SK-N-SH (cell line): ENCODE data around the gene SPEM3. TPM values are rescaled to one million over a fixed set of nuclear protein-coding genes. Genes with fewer than 3 reads are reported as not detected.
A peak's percentile ranks its signal among the peaks of the same experiment; 100 is the strongest.

Experiments
- CTCF ChIA-PET: fragments of 300-600, 350-600 bp; formaldehyde crosslinking; extraction: SDS; loops from one replicate; lab custom pipeline; 2021; lab: Yijun Ruan, JAX
- POLR2A ChIA-PET: fragments of 350-600 bp; sonication (Branson Sonifier 250); formaldehyde crosslinking; extraction: SDS; loops from one replicate; lab custom pipeline; 2020; ENCODE audit warnings: antibody characterized with exemption, inconsistent platforms; lab: Yijun Ruan, JAX
- DNase-seq: peaks from one replicate; pipeline ENCODE4 v3.0.0; 2012
- H2AFZ ChIP-seq: fragments of 200-600 bp; sonication (generic); 2 replicates; pipeline ENCODE4 v1.8.1; 2016; ENCODE audit warnings: antibody characterized with exemption, mild to moderate bottlenecking, low read depth
- H3F3A ChIP-seq: fragments of 200-600 bp; sonication (generic); replicated peaks from 2 replicates; pipeline ENCODE3; 2016; ENCODE audit warnings: antibody characterized with exemption, mild to moderate bottlenecking; ENCODE audit not compliant: insufficient read depth
- H3K27ac ChIP-seq, 2 experiments: fragments of 200-500 bp in 1 of 2; fragments of 200-600 bp in 1 of 2; sonication (Bioruptor generic) in 1 of 2; sonication (generic), shearing (Covaris generic) in 1 of 2; 2 replicates each; pipeline versions ENCODE4 v1.5.1 to v1.6.1; 2014 to 2016; ENCODE audit warnings: low read depth in 2 of 2, inconsistent platforms in 1 of 2, low read length in 1 of 2, mild to moderate bottlenecking in 1 of 2, mixed read lengths in 1 of 2
- H3K27me3 ChIP-seq: fragments of 200-600 bp; sonication (generic), shearing (Covaris generic); 2 replicates; pipeline ENCODE4 v1.6.1; 2016; ENCODE audit warnings: mixed run types; ENCODE audit not compliant: insufficient read depth
- H3K36me3 ChIP-seq, 2 experiments: fragments of 200-500 bp in 1 of 2; fragments of 200-600 bp in 1 of 2; sonication (Bioruptor generic) in 1 of 2; sonication (generic) in 1 of 2; replicated peaks in 1 of 2; 2 replicates each; pipeline versions ENCODE3 to v1.5.1; 2014 to 2016; ENCODE audit warnings: low read length in 1 of 2, mild to moderate bottlenecking in 1 of 2; ENCODE audit not compliant: insufficient read depth in 2 of 2, control insufficient read depth in 1 of 2
- H3K4me1 ChIP-seq, 2 experiments: fragments of 200-500 bp in 1 of 2; fragments of 200-600 bp in 1 of 2; sonication (Bioruptor generic) in 1 of 2; sonication (generic), shearing (Covaris generic) in 1 of 2; 2 replicates each; pipeline versions ENCODE4 v1.5.1 to v1.6.1; 2014 to 2016; ENCODE audit warnings: low read depth in 1 of 2, low read length in 1 of 2, mixed run types in 1 of 2; ENCODE audit not compliant: insufficient read depth in 2 of 2, control insufficient read depth in 1 of 2
- H3K4me2 ChIP-seq: fragments of 200-600 bp; sonication (generic), shearing (Covaris generic); 2 replicates; pipeline ENCODE4 v1.6.1; 2017; ENCODE audit warnings: mixed run types
- H3K4me3 ChIP-seq, 2 experiments: fragments of 200-500 bp in 1 of 2; fragments of 200-600 bp in 1 of 2; sonication (Bioruptor generic) in 1 of 2; sonication (generic), shearing (Covaris generic) in 1 of 2; 2 replicates each; pipeline versions ENCODE4 v1.5.1 to v1.8.1; 2014 to 2016; ENCODE audit warnings: low read depth in 2 of 2, inconsistent platforms in 1 of 2, low read length in 1 of 2, mild to moderate bottlenecking in 1 of 2, mixed read lengths in 1 of 2, moderate library complexity in 1 of 2
- H3K79me2 ChIP-seq: fragments of 200-600 bp; sonication (generic); 2 replicates; pipeline ENCODE4 v1.8.1; 2017; ENCODE audit warnings: mild to moderate bottlenecking; ENCODE audit not compliant: insufficient read depth
- H3K9ac ChIP-seq: fragments of 200-600 bp; sonication (generic); 2 replicates; pipeline ENCODE4 v1.6.1; 2017; ENCODE audit warnings: mixed run types
- H3K9me2 ChIP-seq: fragments of 200-600 bp; sonication (generic); 2 replicates; pipeline ENCODE4 v1.6.1; 2017; ENCODE audit warnings: mixed run types
- H3K9me3 ChIP-seq: fragments of 200-600 bp; sonication (generic); 2 replicates; pipeline ENCODE4 v1.6.1; 2017; ENCODE audit warnings: mixed run types, mild to moderate bottlenecking, moderate library complexity
- H4K20me1 ChIP-seq: fragments of 200-600 bp; sonication (generic); 2 replicates; pipeline ENCODE4 v1.6.1; 2017; ENCODE audit warnings: mild to moderate bottlenecking, mixed run types; ENCODE audit not compliant: insufficient read depth
- EZH2phosphoT487 ChIP-seq: fragments of 200-600 bp; sonication (generic); IDR thresholded peaks from 2 replicates; pipeline ENCODE4 v1.6.1; 2017; ENCODE audit warnings: low read depth, mixed run types, mild to moderate bottlenecking, antibody characterized with exemption, moderate library complexity, borderline replicate concordance
- FOXM1 ChIP-seq: IDR thresholded peaks from 2 replicates; pipeline ENCODE4 v1.4.0; 2012; ENCODE audit warnings: low read depth, mild to moderate bottlenecking
- GATA2 ChIP-seq: sonication (generic); formaldehyde crosslinking; IDR thresholded peaks from 2 replicates; pipeline ENCODE4 v1.5.0; 2020; ENCODE audit warnings: mild to moderate bottlenecking, missing genetic modification reagents
- MEF2A ChIP-seq: IDR thresholded peaks from 2 replicates; pipeline ENCODE4 v1.4.0; 2012; ENCODE audit warnings: low read depth, borderline replicate concordance
- NFIC ChIP-seq: IDR thresholded peaks from 2 replicates; pipeline ENCODE4 v1.4.0; 2012; ENCODE audit warnings: borderline replicate concordance
- POLR2AphosphoS5 ChIP-seq: IDR thresholded peaks from 2 replicates; pipeline ENCODE4 v1.6.1; 2012; ENCODE audit warnings: low read depth, low read length
- RAD21 ChIP-seq: IDR thresholded peaks from 2 replicates; pipeline ENCODE4 v1.6.1; 2012; ENCODE audit warnings: mild to moderate bottlenecking, low read length
- RCOR1 ChIP-seq: fragments of 150-350 bp; IDR thresholded peaks from 2 replicates; pipeline ENCODE4 v1.6.1; 2017; ENCODE audit warnings: antibody characterized with exemption, low read length
- SIN3A ChIP-seq: IDR thresholded peaks from 2 replicates; pipeline ENCODE4 v1.6.1; 2012; ENCODE audit warnings: low read depth, mild to moderate bottlenecking, low read length, moderate library complexity, borderline replicate concordance
- SMC3 ChIP-seq: IDR thresholded peaks from 2 replicates; pipeline ENCODE4 v1.6.1; 2012; ENCODE audit warnings: low read depth, low read length, improper control_type of control experiment
- TAF1 ChIP-seq: IDR thresholded peaks from 2 replicates; pipeline ENCODE4 v1.6.1; 2012; ENCODE audit warnings: low read depth, mild to moderate bottlenecking, low read length, moderate library complexity, borderline replicate concordance
- WGBS: methylation state at CpG from one replicate; pipeline ENCODE4 v1.1.6; 2017; ENCODE audit warnings: low lambda C conversion rate; 5-methylcytosine and 5-hydroxymethylcytosine counted together
- polyA plus RNA-seq, 3 experiments: library from polyadenylated mRNA; depleted of rRNA; stranded (reverse); fragments of >200 nt; gene quantifications; 2 replicates each; pipeline ENCODE4 v1.2.3, GENCODE V29; 2012
- TF ChIP-seq, protein P1 (sequence below): IDR thresholded peaks from 2 replicates; pipeline ENCODE4 v1.4.0; 2012; ENCODE audit warnings: low read depth, borderline replicate concordance
- TF ChIP-seq, protein P2 (sequence below): IDR thresholded peaks from 2 replicates; pipeline ENCODE4 v1.4.0; 2012; ENCODE audit warnings: low read depth
- TF ChIP-seq, protein P3 (sequence below): IDR thresholded peaks from 2 replicates; pipeline ENCODE4; 2012
- TF ChIP-seq, protein P4 (sequence below): IDR thresholded peaks from 2 replicates; pipeline ENCODE4 v1.4.0; 2012; ENCODE audit warnings: low read depth, borderline replicate concordance
- TF ChIP-seq, protein P5 (sequence below): fragments of 150-350 bp; IDR thresholded peaks from 2 replicates; pipeline ENCODE4 v1.6.1; 2016; ENCODE audit warnings: mild to moderate bottlenecking, low read depth, low read length

Gene SPEM3
- polyA plus RNA-seq, 1 of the 3 experiments (the other 2 are of a cell fraction), result not detected

DNA sequence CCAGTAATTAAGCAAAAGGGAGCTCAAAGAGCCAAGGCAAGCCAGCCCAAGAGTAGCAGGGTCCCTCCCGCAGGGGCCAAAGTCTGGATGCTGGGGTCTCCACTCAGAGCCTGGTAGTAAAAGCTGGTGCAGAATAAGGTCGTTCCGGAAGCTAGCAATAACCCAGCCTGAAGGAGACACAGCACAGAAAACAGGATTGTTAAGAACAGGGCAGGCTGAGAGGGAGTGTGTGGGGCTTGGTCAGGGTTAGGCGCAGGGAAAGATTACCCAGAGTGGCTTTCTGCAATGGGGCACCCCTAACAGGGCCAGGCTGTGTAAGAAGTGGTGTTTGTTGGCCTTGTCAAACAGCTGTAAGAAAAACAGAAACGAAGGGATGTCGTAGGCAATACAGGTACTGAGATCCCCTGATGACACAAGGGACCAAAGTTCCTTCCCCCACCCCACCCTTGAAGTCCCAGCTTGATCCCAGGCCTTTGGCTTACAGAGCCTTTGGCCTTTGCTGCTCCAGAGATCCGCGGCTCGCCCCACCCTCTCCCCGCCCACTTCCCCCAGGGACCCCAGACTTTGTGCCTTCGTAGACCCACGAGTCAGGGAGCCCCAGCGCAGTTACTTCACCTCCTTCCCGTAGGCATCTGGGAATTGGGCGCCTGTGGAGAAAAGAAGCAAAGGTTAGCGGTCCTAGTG lies 25.5 kb upstream of the SPEM3 start:
- ChIA-PET CTCF (interaction anchor here (0.6 to 2.6 kb wide), 7 partner anchors 10 to 1909 kb away, joined by 3 to 19 read pairs (median 4); partner anchors contain the start of gene SENP3), POLR2A (interaction anchor here (1.0 to 1.5 kb wide), 8 partner anchors 9 to 284 kb away, joined by 3 to 13 read pairs (median 4); partner anchors contain the start of genes FGF11, NEURL4, PLSCR3 and TP53)
- H2AFZ ChIP-seq, result peak overlapping the region; percentile 85; the same call in 1 of the 2 replicates
- peaks cover 5 to 21% of the 10 kb centered on the region in 2 experiments; a peak in 2 of 4 replicates for H3K4me1 ChIP-seq
- WGBS, result 26% methylated on average over 7 of the region's 16 CpGs
- H3K79me2 ChIP-seq, result peaks cover 49% of the 10 kb centered on the region
- no peak for DNase-seq
- H3K36me3 ChIP-seq, result peaks cover 0 to 10% of the 10 kb centered on the region in 2 experiments
- no peak for TF ChIP-seq RAD21
- TF ChIP-seq, protein P1, sequence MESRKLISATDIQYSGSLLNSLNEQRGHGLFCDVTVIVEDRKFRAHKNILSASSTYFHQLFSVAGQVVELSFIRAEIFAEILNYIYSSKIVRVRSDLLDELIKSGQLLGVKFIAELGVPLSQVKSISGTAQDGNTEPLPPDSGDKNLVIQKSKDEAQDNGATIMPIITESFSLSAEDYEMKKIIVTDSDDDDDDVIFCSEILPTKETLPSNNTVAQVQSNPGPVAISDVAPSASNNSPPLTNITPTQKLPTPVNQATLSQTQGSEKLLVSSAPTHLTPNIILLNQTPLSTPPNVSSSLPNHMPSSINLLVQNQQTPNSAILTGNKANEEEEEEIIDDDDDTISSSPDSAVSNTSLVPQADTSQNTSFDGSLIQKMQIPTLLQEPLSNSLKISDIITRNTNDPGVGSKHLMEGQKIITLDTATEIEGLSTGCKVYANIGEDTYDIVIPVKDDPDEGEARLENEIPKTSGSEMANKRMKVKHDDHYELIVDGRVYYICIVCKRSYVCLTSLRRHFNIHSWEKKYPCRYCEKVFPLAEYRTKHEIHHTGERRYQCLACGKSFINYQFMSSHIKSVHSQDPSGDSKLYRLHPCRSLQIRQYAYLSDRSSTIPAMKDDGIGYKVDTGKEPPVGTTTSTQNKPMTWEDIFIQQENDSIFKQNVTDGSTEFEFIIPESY, result no peak
- H3K4me2 ChIP-seq, result peak overlapping the region; percentile 99
- peak overlapping the region; percentile 68 for H3K9ac ChIP-seq
- H3K27me3 ChIP-seq, result no peaks in the 10 kb centered on the region
- peaks cover 11% of the 10 kb centered on the region; the same call in 1 of the 2 replicates for H4K20me1 ChIP-seq
- H3K9me3 ChIP-seq, result no peaks in the 10 kb centered on the region
- H3K9me2 ChIP-seq, result no peaks in the 10 kb centered on the region
- H3K27ac ChIP-seq, result peak overlapping the region; percentile 76 to 91
- peak overlapping the region; percentile 66 to 91 for H3K4me3 ChIP-seq
- peaks cover 23% of the 10 kb centered on the region for H3F3A ChIP-seq

DNA sequence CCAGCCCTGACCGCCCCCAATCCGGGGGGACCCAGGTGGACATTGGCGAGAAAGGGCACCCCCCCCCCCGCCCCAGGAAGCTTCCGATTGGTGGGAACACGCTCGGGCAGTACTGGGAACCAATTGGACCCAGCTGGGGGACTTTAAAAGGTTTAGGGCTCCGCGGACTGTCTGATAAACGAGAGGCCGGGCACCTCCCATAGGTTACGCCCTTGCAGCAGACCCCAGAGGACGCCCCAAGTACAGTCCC lies 25.0 kb upstream of the SPEM3 start:
- Histone ChIP-seq H3K9ac (peak overlapping the region; percentile 68), H3K4me1 (peaks cover 5 to 21% of the 10 kb centered on the region in 2 experiments; a peak in 2 of 4 replicates), H3K79me2 (peaks cover 49% of the 10 kb centered on the region), H3K9me2 (no peaks in the 10 kb centered on the region), H3K27me3 (no peaks in the 10 kb centered on the region), H3F3A (peaks cover 23% of the 10 kb centered on the region), H4K20me1 (peaks cover 11% of the 10 kb centered on the region; the same call in 1 of the 2 replicates), H2AFZ (peak overlapping the region; percentile 85; the same call in 1 of the 2 replicates), H3K9me3 (no peaks in the 10 kb centered on the region), H3K4me3 (peak overlapping the region; percentile 66 to 91), H3K4me2 (peak overlapping the region; percentile 99), H3K36me3 (peaks cover 3 to 10% of the 10 kb centered on the region in 2 experiments), H3K27ac (peak overlapping the region; percentile 76 to 91)
- TF ChIP-seq, protein P2, sequence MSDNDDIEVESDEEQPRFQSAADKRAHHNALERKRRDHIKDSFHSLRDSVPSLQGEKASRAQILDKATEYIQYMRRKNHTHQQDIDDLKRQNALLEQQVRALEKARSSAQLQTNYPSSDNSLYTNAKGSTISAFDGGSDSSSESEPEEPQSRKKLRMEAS, result 0 out of 2 replicates have a peak, but pooled peaks have one; percentile 7
- TF ChIP-seq MEF2A (no peak), TAF1 (no peak), SIN3A (no peak), POLR2AphosphoS5 (no peak), EZH2phosphoT487 (no peak), GATA2 (CRISPR knock-in tag) (no peak), RCOR1 (no peak), SMC3 (no peak), NFIC (no peak), FOXM1 (no peak)
- TF ChIP-seq, protein P1, result no peak
- TF ChIP-seq, protein P3, sequence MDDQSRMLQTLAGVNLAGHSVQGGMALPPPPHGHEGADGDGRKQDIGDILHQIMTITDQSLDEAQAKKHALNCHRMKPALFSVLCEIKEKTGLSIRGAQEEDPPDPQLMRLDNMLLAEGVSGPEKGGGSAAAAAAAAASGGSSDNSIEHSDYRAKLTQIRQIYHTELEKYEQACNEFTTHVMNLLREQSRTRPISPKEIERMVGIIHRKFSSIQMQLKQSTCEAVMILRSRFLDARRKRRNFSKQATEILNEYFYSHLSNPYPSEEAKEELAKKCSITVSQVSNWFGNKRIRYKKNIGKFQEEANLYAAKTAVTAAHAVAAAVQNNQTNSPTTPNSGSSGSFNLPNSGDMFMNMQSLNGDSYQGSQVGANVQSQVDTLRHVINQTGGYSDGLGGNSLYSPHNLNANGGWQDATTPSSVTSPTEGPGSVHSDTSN, result 0 out of 2 replicates have a peak, but pooled peaks have one; percentile 13
- TF ChIP-seq, protein P4, sequence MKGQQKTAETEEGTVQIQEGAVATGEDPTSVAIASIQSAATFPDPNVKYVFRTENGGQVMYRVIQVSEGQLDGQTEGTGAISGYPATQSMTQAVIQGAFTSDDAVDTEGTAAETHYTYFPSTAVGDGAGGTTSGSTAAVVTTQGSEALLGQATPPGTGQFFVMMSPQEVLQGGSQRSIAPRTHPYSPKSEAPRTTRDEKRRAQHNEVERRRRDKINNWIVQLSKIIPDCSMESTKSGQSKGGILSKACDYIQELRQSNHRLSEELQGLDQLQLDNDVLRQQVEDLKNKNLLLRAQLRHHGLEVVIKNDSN, result no peak
- TF ChIP-seq, protein P5, sequence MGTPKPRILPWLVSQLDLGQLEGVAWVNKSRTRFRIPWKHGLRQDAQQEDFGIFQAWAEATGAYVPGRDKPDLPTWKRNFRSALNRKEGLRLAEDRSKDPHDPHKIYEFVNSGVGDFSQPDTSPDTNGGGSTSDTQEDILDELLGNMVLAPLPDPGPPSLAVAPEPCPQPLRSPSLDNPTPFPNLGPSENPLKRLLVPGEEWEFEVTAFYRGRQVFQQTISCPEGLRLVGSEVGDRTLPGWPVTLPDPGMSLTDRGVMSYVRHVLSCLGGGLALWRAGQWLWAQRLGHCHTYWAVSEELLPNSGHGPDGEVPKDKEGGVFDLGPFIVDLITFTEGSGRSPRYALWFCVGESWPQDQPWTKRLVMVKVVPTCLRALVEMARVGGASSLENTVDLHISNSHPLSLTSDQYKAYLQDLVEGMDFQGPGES, result no peak
- WGBS, result 0% methylated on average over 9 of the region's 13 CpGs
- POLR2A ChIA-PET, result interaction anchor here (0.7 to 1.5 kb wide), 12 partner anchors 9 to 789 kb away, joined by 3 to 13 read pairs (median 4); partner anchors contain the start of genes FGF11, MPDU1, NEURL4 and PLSCR3
- CTCF ChIA-PET, result interaction anchor here (0.6 to 2.6 kb wide), 7 partner anchors 11 to 157 kb away, joined by 3 to 19 read pairs (median 3); partner anchors contain the start of gene SENP3
- DNase-seq, result peak; percentile 86
